HT1080 (cell line): ENCODE results near the gene HK3. TPM values are rescaled to one million over a fixed set of nuclear protein-coding genes. Genes with fewer than 3 reads are reported as not detected.

Experiments used
- DNase-seq: peaks from one replicate; pipeline ENCODE4 v3.0.0-alpha.2; 2015; ENCODE audit warnings: low read depth
- total RNA-seq: library from RNA; depleted of rRNA; stranded (reverse); fragments of >200 nt; shearing (Covaris generic); gene quantifications from 2 replicates; pipeline ENCODE4 v1.2.3, GENCODE V29; 2014

Gene HK3
- total RNA-seq, 1 experiment from 2014 or later: not detected

- DNase-seq: no peak
Measured at GRCh38 chr5:176851871-176852658, 47.1 kb downstream of the HK3 start.

DNA sequence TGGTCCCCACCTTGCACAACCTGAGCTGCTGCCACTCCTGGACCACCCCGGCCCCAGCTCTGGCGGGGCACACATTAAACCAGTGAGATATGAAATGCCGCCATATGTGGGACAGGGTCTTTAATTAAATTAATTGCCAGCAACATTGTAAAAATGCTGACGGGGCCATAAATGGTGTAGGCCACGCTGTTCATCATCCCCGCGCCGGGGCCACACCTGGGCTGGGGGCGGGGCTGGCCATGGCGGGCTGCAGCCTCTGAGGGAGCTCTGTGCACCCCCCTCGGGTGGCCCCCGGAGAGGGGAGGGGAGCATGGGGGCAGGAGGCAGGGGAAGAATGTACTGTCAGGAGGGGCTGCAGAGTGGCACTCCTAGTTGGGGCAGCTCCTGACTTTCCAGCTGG, 47.8 kb downstream of the HK3 start:
- DNase-seq: no peak

GRCh38 chr5:176850371-176851245, 48.5 kb downstream of the HK3 start:
- DNase-seq: no peak

DNA sequence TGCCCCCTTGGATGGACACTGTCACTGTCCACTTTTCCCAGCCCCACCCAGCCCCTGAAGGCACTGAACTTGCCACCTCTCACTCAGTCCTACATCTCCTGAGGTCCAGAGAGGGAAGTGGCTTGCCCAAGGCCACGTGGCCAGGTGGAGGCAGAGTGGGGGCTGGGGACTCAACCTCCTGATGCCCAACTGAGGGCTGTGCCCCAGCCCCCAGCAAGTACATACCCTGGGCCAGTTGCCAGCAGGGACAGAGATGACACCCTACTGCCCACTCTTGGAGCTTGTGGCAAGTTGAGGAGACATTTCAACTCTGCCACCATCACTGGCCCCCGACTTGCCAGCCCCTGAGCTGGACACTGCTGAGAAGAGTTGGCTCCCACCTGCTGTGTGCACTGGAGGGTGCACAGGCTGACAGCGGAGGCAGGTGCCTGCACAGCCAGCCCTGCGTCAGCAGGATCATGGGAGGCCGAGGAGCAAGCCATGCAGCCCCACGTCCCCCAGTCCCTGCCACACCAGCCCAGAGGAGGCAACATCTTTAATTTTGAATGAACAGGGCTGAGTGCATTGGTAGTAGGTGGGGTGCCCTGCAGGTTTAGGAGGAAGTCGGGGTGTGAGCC, 49.4 kb downstream of the HK3 start:
- DNase-seq: no peak

DNA sequence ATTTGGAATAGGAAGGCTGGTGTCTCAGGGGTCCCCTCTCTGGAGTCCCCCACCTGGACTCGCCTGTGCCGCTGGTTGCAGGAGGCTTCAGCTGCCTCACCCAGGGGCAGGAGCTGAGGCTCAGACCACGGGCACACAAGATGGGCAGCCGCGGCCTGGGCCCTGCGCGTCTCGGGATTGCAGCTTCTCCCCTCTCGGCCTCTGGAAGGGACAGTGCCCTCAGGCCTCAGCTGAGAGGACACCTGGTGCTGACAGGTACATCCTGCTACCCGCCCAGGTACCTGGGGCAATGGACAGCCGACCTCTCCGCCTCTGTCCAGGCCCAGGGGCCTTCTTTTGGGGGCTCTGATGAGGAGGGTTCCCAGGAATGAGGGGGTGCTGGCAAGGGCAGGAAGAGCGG, 50.5 kb downstream of the HK3 start:
- DNase-seq: no peak

- DNase-seq: no peak
Measured at GRCh38 chr5:176847726-176848290, 51.3 kb downstream of the HK3 start.

- DNase-seq: no peak
Measured at GRCh38 chr5:176847148-176847547, 52.0 kb downstream of the HK3 start.

GRCh38 chr5:176846335-176847140, 52.6 kb downstream of the HK3 start:
- DNase-seq: no peak

DNA sequence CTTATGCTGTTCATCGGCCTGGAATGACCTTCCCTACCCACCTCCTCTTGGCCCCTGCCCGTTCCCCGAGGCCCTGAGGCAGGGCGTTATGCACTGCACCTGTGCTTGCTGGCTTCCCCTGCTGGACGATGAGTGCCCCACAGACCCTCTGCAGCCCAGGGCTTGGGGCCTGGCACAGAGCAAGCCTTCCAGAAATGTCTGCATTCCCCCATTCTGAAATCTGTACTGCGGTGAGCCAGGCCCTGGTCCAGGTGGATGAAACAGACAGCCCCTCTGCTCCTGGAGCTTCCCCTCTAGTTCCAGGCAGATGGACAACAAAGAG, 53.8 kb downstream of the HK3 start:
- DNase-seq: no peak

DNA sequence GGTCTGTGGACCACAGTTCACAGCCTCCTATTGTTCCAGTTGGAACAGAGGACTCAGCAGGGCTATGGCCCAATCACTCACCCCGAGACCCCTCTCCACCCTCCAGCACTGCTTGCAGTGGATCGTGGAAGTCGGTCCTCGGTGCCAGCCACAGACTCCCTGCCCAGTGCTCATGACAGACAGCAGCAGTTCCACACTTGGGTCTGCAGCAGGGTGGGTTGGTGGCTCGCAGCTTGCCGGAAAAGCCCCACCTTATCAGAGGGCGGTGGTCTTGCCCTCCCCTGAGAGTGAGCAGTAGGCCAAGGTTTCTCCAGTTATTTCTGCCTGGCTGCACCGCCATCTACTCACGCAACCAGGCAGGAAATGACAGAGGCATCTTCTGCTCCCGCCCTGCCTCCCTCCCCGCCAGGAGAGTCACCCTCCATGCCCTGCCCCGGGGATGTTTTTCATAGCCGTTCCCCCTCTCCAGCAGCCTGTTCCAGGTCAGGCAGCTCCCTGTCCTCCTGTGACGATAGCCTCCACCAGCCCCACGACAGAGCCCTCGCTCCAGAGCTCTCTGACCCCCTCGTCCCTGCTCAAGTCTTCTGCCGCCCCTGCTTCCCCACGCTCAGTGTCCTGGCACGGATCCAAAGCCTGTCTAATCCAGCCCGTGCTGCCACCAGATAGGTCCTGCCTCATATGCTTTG, 54.3 kb downstream of the HK3 start:
- peak; percentile 45 for DNase-seq

DNA sequence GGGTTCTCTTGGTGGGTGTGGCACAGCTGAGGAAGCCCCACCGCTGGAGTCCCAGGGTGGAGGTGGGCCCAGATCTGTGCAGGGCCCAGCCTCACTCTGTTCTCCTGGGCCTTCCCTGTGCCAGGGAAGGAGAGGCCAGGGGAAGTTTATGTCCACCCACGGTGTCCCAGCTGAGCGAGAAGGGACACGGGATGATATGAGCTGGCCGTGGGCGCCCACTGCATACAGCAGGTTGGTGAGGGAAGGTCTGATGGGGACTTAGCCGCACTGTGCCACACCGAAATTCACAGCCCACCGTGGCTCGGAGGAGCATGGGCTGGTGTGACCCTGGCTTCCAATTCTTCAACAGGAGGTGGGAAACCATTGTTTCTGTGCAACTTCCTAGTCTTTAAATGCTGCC, 54.9 kb downstream of the HK3 start:
- DNase-seq: no peak

- no peak for DNase-seq
Measured at GRCh38 chr5:176843673-176844072, 55.5 kb downstream of the HK3 start.

DNA sequence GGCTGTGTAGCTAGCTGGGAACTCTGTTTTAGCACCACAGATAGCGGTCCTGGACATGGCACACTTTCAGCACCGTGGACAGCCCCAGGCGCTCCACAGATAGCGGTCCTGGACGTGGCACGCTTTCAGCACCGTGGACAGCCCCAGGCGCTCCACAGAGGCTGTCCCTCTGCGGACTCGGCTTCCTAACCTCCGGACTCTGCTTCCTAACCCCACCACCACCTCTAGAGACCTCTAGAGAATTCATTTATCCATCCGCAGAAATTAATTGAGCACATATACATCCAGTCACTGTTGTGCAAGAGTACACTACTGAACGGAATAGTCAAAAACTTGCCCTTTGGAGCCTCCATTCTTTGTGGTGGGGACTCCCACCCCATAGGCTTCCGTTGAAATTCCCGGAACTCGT, 61.4 kb downstream of the HK3 start:
- DNase-seq: peak; percentile 71

- no peak for DNase-seq
Measured at GRCh38 chr5:176836811-176837706, 62.1 kb downstream of the HK3 start.

- DNase-seq: no peak
Measured at GRCh38 chr5:176835918-176836317, 63.2 kb downstream of the HK3 start.

DNA sequence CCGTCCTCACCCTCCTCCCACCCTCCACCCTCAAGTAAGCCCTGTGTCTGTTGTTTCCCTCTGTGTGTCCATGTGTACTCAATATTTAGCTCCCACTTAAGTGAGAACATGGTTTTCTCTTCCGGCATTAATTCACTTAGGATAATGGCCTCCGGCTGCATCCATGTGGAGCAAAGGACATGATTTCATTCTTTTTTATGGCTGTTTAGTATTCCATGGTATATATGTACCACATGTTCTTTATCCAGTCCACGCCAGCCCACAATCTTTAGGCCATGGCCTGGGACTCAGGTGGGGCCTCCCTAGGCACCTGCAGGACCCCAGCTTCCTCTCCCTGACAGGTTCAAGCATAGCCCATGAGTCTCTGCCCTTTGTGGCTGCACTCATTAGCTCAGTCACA, 65.9 kb downstream of the HK3 start:
- no peak for DNase-seq

GRCh38 chr5:176832162-176832561, 67.0 kb downstream of the HK3 start:
- no peak for DNase-seq

DNA sequence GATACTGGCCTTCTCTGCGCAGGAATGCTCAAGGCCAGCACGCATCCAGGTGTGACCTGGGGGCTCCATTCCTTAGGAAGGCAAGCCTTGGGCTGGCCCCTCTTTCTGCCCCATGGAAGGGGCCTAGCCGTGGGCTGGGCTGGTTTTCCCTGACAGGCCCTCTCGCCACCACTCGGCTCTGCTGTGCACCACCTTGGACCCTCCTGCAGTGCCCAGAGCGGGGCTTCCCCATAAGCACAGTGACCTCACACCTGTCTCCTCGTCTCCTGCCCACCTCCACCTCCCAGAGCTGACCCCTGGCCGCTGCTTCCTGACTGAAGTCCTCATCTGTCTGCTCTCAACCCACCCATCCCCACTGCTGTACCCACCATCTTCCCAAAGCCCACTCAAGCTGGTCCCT, 67.7 kb downstream of the HK3 start:
- no peak for DNase-seq

GRCh38 chr5:176830995-176831423, 68.1 kb downstream of the HK3 start:
- no peak for DNase-seq
